BJ (cell line): ENCODE data around the gene TNS4. TPM values are rescaled to one million over a fixed set of nuclear protein-coding genes. Genes with fewer than 3 reads are reported as not detected.

Experiments used
- CTCF ChIA-PET: fragments of 350-600 bp; formaldehyde crosslinking; extraction: SDS; loops from one replicate; lab custom pipeline; 2021; ENCODE audit warnings: antibody characterized with exemption, inconsistent platforms; lab: Yijun Ruan, JAX
- POLR2A ChIA-PET: fragments of 300-600 bp; sonication (Branson Sonifier 250); formaldehyde crosslinking; extraction: SDS; loops from one replicate; lab custom pipeline; 2021; ENCODE audit warnings: antibody characterized with exemption; lab: Charles Lee
- DNase-seq: peaks from one replicate; pipeline ENCODE4 v3.0.0-alpha.2; 2011; ENCODE audit warnings: low read depth
- H3K27me3 ChIP-seq: 2 replicates; pipeline ENCODE4 v1.6.0; 2011; ENCODE audit warnings: low read length; ENCODE audit not compliant: control insufficient read depth, insufficient read depth
- H3K36me3 ChIP-seq: 2 replicates; pipeline ENCODE4 v1.5.1; 2011; ENCODE audit warnings: low read length; ENCODE audit not compliant: control insufficient read depth, insufficient read depth
- H3K4me3 ChIP-seq: 2 replicates; pipeline ENCODE4 v1.5.1; 2011; ENCODE audit warnings: low read depth, mild to moderate bottlenecking, control low read depth, low read length
- polyA plus RNA-seq: library from polyadenylated mRNA; depleted of rRNA; stranded (reverse); fragments of >200 nt; gene quantifications from 2 replicates; pipeline ENCODE4 v1.2.3, GENCODE V29; 2011; rRNA removed
- TF ChIP-seq, protein P1 (sequence below): IDR thresholded peaks from 2 replicates; pipeline ENCODE4 v1.5.1; 2011; ENCODE audit warnings: low read depth, mild to moderate bottlenecking, control low read depth, inconsistent platforms, low read length, moderate library complexity; ENCODE audit not compliant: insufficient read depth

The TNS4 gene
- polyA plus RNA-seq, 1 experiment: 0.40 TPM

DNA sequence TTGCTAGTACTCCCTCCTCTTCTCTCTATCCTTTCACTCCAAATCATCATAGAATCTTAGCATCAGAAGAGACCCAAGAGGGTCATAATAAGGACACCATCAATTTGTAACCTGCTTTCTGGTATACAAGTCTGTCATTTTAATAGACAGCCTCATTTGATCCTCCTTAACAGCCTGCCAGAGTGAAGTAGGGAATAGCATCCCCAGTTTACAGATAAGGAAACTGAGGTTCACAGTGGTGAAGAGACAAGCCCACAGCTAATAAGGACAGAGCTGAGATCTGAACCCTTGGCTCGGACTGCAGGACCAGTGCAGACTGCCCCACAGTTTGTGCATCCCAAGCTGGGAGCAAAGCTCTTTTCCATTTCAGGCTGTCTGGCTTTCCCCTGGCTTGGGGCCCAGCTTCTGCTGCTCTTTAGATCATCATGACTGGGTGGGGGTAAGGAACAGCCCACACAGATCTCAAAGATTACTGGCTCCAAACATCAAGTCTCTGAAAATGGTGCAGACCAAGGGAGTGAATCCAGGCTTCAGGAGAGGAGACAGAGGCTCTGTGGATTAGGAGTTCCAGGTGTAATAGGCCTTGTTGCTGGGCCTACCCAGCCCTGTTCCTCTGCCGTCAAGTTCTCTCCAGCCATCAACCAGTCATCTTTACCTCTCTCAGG is 68.4 kb downstream of the TNS4 start:
- H3K27me3 ChIP-seq: peaks cover 3% of the 10 kb centered on the region; the same call in 1 of the 2 replicates
- CTCF ChIA-PET: interaction anchor here (1.0 to 2.0 kb wide), 5 partner anchors 10 to 125 kb away, joined by 3 to 10 read pairs (median 4); partner anchors contain the start of gene TOP2A
- no peaks in the 10 kb centered on the region for H3K36me3 ChIP-seq
- no peak for DNase-seq
- TF ChIP-seq, protein P1, sequence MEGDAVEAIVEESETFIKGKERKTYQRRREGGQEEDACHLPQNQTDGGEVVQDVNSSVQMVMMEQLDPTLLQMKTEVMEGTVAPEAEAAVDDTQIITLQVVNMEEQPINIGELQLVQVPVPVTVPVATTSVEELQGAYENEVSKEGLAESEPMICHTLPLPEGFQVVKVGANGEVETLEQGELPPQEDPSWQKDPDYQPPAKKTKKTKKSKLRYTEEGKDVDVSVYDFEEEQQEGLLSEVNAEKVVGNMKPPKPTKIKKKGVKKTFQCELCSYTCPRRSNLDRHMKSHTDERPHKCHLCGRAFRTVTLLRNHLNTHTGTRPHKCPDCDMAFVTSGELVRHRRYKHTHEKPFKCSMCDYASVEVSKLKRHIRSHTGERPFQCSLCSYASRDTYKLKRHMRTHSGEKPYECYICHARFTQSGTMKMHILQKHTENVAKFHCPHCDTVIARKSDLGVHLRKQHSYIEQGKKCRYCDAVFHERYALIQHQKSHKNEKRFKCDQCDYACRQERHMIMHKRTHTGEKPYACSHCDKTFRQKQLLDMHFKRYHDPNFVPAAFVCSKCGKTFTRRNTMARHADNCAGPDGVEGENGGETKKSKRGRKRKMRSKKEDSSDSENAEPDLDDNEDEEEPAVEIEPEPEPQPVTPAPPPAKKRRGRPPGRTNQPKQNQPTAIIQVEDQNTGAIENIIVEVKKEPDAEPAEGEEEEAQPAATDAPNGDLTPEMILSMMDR: no peak
- POLR2A ChIA-PET: interaction anchor here (0.5 kb wide), 1 partner anchor 103 kb away, joined by 8 read pairs; no protein-coding TSS in a partner anchor
- no peak overlapping the region for H3K4me3 ChIP-seq

DNA sequence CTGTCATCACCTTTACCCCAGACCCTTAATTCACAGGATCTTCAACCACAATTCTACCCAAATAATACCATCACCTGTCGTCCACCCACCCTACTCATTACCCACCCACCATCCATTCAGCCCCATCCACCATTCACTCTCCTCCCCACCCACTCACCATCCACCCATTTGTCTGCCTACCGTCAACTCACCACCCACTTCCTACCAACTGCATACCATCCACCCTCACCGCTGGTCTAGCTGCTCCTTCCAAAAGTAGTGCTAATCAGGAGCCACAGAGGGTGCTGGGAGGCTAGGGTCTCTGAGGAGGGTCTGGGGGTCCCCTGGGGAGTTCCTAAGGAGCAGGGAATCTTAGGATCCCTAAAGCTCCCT is 70.2 kb downstream of the TNS4 start:
- TF ChIP-seq, protein P1: no peak
- ChIA-PET CTCF (interaction anchor here (0.7 to 2.0 kb wide), 6 partner anchors 8 to 101 kb away, joined by 3 to 4 read pairs (median 3); no protein-coding TSS in a partner anchor), POLR2A (no interaction called here)
- Histone ChIP-seq H3K27me3 (peaks cover 3% of the 10 kb centered on the region; the same call in 1 of the 2 replicates), H3K36me3 (no peaks in the 10 kb centered on the region), H3K4me3 (no peak overlapping the region)
- DNase-seq: no peak

DNA sequence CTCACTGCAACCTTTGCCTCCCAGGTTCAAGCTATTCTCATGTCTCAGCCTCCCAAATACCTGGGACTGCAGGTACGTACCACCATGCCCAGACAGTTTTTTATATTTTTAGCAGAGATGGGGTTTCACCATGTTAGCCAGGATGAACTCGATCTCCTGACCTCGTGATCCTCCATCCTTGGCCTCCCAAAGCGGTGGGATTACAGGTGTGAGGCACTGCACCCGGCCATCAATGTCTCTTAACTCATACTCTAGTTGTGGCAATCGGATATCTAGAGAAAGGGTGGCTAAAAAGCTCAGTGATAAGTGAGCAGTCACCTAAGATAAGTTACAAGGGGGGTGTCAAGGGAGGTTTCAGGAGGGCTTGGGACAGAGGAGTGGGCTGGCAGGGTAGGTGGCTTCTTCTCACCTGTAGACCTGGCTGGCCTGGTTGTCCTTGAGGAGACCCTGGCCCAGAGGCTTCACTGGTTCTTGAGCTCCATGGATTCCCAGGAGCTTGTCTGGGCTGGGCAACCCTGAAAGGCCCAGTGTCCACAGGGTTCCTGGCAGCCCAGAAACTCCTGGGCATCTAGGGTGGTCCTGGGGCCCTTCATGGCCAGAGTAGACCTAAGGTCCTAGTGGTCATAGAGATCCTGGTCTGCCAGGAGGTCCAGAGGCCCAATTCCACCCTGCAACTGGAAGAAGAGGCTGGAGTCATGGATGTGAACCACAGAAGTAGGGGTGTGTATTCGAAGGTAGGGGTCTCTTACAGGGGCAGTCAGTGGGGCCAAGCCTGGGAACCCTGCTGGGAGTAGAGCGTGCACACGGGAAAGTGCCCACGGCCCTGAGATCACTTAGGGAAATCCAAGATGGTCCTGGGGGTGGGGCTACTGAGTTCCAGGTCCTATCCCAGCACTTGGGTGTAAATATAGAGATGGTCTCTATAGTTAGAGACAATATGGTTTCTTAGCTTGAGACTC is 70.9 kb downstream of the TNS4 start:
- TF ChIP-seq, protein P1: no peak
- Histone ChIP-seq H3K4me3 (no peak overlapping the region), H3K36me3 (no peaks in the 10 kb centered on the region), H3K27me3 (peaks cover 3% of the 10 kb centered on the region; the same call in 1 of the 2 replicates)
- DNase-seq: no peak
- CTCF ChIA-PET: interaction anchor here (0.7 to 2.0 kb wide), 6 partner anchors 10 to 127 kb away, joined by 3 to 4 read pairs (median 4); no protein-coding TSS in a partner anchor
- POLR2A ChIA-PET: no interaction called here

DNA sequence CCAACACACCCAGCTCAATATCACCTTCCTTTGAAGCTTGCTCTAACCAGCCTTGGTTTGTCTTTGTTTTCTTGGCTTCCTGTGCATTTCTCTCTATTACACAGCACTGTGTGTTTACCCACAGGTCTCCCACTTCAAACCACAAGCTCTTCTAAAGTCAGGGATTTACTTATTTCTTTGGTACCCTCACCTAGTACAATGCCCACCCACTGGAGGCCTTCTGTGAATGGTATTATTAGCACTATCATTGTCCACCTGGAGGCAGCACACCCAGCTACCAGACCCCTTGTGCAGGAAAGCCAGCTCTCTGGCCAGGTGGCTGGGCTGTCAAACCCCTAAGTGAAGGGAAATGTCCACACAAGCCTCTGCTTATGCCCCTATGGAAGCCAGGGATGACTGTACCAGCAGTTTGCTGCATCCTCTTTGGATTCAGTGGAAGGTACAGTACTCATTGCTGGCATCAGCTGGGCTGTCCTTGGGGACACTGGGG is 74.4 kb downstream of the TNS4 start:
- TF ChIP-seq, protein P1: no peak
- no peaks in the 10 kb centered on the region for H3K36me3 ChIP-seq

More for the DNA sequence above, 74.4 kb downstream of the TNS4 start:
- POLR2A ChIA-PET: no interaction called here
- Histone ChIP-seq H3K27me3 (peaks cover 3% of the 10 kb centered on the region; the same call in 1 of the 2 replicates), H3K4me3 (no peak overlapping the region)
- DNase-seq: no peak
- CTCF ChIA-PET: interaction anchor here (1.0 to 3.8 kb wide), 4 partner anchors 12 to 133 kb away, joined by 3 to 19 read pairs (median 4); partner anchors contain the start of gene IGFBP4

Other genes with a start within 250 kb of the TNS4 start
- gene CDC6, start 213.7 kb downstream of the TNS4 start, polyA plus RNA-seq: 5.6 and 9.8 TPM in 2 replicates
- 6.3 and 6.5 TPM in 2 replicates for gene RARA, start 192.4 kb downstream of the TNS4 start, polyA plus RNA-seq
- gene GJD3, start 136.9 kb downstream of the TNS4 start, polyA plus RNA-seq: 0.48 and 0.56 TPM in 2 replicates
- gene TOP2A, start 83.7 kb downstream of the TNS4 start, polyA plus RNA-seq: 31.8 and 69.6 TPM in 2 replicates
- 816 and 1,200 TPM in 2 replicates for gene IGFBP4, start 58.2 kb downstream of the TNS4 start, polyA plus RNA-seq
- 0.07 and 0.45 TPM in 2 replicates for gene CCR7, start 63.8 kb upstream of the TNS4 start, polyA plus RNA-seq
- gene SMARCE1, start 146.2 kb upstream of the TNS4 start, polyA plus RNA-seq: 54.6 and 64.0 TPM in 2 replicates
- not detected in 2 replicates for gene KRT222, start 163.6 kb upstream of the TNS4 start, polyA plus RNA-seq
- gene KRT24, start 202.1 kb upstream of the TNS4 start, polyA plus RNA-seq: not detected in 2 replicates